DOHH2 (cell line): ENCODE results near the gene KIAA1671.

ENCODE experiments used
- CTCF ChIP-seq: fragments of 200-600 bp; sonication (generic); IDR thresholded peaks from one replicate; pipeline ENCODE4 v1.5.1; 2014; ENCODE audit warnings: antibody characterized with exemption, mild to moderate bottlenecking, low read depth, low read length; ENCODE audit not compliant: poor library complexity, severe bottlenecking
- EZH2phosphoT487 ChIP-seq: fragments of 200-600 bp; sonication (generic); IDR thresholded peaks from 2 replicates; pipeline ENCODE4 v1.6.1; 2017; ENCODE audit warnings: borderline replicate concordance, mild to moderate bottlenecking, antibody characterized with exemption, low read length, moderate library complexity, mixed read lengths

- TF ChIP-seq CTCF: no peak
- no peak for TF ChIP-seq EZH2phosphoT487
Observed at GRCh38 chr22:25160120-25160996, 207.8 kb downstream of the KIAA1671 start.
